Spleen (tissue), 7 donors: ENCODE results near the gene SLC46A2.

ENCODE experiments used
- POLR2A ChIP-seq, 3 donors: fragments of 450-650 bp; IDR thresholded peaks; one replicate each; pipeline ENCODE4 v1.5.1; 2017; ENCODE audit warnings: antibody characterized with exemption in 3 of 3, mild to moderate bottlenecking in 1 of 3
- POLR2AphosphoS5 ChIP-seq, 3 donors: sonication (generic); formaldehyde crosslinking; IDR thresholded peaks; one replicate each; pipeline ENCODE4 v1.5.1; 2017; ENCODE audit warnings: antibody characterized with exemption in 3 of 3
- TF ChIP-seq, protein P1 (sequence below), 11 experiments: fragments of 200-600 bp in 7 of 11; fragments of 450-650 bp in 4 of 11; sonication (generic) in 4 of 11; IDR thresholded peaks in 8 of 11; conservative IDR thresholded peaks in 3 of 11; 1 replicate in 7 of 11; 2 replicates in 4 of 11; pipeline versions ENCODE4 v1.4.0 to v1.8.0; 2016 to 2021; ENCODE audit warnings: antibody characterized with exemption in 11 of 11, inconsistent platforms in 4 of 11, mild to moderate bottlenecking in 1 of 11
- donor health status: DM: no; HTN: no; CAD: no; lungs with moderate emphysema.
- donor health status: DM: no; HTN: no; CAD: no.
- donor health status: DM: no; HTN: no; CAD: no.

DNA sequence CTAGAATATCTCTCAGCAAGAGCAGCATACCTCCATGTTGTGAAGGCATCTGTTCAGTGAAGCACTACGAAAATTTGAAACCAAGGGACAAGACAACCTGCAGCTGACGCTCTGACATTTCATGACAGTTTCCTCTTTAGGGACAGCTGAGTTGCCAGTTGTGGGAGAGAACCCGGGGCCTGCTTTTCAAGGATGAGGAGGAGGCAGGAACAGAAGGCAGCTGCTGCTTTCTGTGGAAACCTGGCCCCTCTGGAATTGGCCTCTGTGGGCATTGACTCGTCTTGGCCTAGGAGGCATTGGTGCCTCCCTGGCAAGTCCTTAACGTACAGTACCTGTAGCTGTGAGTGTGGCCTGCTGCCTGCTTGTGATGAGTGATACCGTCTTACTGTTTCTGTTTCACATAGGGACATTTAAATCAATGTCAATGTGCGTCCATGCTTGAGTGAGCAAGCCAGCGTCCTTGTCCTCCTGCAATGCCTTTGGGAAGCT, 21.6 kb downstream of the SLC46A2 start:
- TF ChIP-seq, protein P1, sequence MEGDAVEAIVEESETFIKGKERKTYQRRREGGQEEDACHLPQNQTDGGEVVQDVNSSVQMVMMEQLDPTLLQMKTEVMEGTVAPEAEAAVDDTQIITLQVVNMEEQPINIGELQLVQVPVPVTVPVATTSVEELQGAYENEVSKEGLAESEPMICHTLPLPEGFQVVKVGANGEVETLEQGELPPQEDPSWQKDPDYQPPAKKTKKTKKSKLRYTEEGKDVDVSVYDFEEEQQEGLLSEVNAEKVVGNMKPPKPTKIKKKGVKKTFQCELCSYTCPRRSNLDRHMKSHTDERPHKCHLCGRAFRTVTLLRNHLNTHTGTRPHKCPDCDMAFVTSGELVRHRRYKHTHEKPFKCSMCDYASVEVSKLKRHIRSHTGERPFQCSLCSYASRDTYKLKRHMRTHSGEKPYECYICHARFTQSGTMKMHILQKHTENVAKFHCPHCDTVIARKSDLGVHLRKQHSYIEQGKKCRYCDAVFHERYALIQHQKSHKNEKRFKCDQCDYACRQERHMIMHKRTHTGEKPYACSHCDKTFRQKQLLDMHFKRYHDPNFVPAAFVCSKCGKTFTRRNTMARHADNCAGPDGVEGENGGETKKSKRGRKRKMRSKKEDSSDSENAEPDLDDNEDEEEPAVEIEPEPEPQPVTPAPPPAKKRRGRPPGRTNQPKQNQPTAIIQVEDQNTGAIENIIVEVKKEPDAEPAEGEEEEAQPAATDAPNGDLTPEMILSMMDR (IDR thresholded peaks at IDR 0.05 in 8 of 11, conservative IDR thresholded peaks at IDR 0.05 in 3 of 11) = no peak
- TF ChIP-seq POLR2AphosphoS5 (IDR thresholded peaks at IDR 0.05) (no peak), POLR2A (IDR thresholded peaks at IDR 0.05) (no peak)
